Measurements from ENCODE around the gene SEMA5A. TPM values are rescaled to one million over a fixed set of nuclear protein-coding genes. Genes with fewer than 3 reads are reported as not detected.

SEMA5A gene
- polyA plus RNA-seq, 3 donors: not detected

DNA sequence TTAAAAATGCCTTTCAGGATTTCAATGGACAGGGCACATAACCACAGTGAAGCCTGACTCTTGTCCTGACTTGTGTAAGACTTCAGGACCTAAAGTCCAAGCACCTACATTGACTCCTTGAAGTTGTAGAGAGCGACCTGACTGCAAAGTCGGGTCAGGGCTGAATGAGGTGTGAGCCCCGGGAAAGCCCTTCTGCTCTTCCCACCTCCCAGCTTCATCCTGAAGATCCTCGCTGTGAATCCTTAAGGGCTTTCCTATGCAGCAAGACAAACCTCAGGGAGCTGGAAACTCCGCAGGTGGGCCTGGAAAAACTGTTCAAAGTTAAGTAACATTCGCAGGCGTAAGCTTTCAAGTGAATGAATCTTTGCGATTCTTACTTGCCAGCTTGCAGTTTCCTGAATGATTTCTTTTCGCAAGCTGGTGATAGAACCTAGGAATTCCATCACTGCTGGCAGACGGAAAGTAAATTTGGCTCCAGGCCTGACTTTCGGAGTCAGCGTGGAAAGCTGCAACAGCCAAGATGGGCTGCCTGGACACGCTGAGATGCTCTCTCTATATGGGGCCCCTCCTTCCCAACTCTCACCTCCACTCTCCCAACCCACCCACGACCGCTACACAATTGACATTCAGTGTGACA is 10.9 kb downstream of the SEMA5A start:
- no peak overlapping the region for H2AFZ ChIP-seq (ENCODE audit: insufficient read depth, low read depth, low read length, poor library complexity, severe bottlenecking)
- H4K20me1 ChIP-seq (ENCODE audit: insufficient read depth, low read length): no peaks in the 10 kb centered on the region
- H3K4me2 ChIP-seq (replicated peaks; ENCODE audit: extremely low read depth, low read length, poor library complexity, severe bottlenecking): no peak overlapping the region
- no peaks in the 10 kb centered on the region for H3K36me3 Mint-ChIP-seq
- no peaks in the 10 kb centered on the region for H3K4me1 ChIP-seq (ENCODE audit: control insufficient read depth in 1 of 2, insufficient read depth in 2 of 2, low read length in 2 of 2)
- H3K4me3 ChIP-seq (replicated peaks in 1 of 3; ENCODE audit: low read depth in 2 of 3, low read length in 3 of 3): no peak overlapping the region
- H3K9me3 ChIP-seq (replicated peaks in 1 of 2; ENCODE audit: control insufficient read depth in 1 of 2, insufficient read depth in 1 of 2, low read length in 2 of 2): no peaks in the 10 kb centered on the region
- intact Hi-C loops (cut with micrococcal nuclease): no loop called here
- no peaks in the 10 kb centered on the region for H3K36me3 ChIP-seq (replicated peaks in 1 of 2; ENCODE audit: control insufficient read depth in 1 of 2, insufficient read depth in 2 of 2, low read length in 2 of 2)
- H3K27me3 Mint-ChIP-seq (ENCODE audit: low read depth in 3 of 3): peaks cover 3 to 4% (median 4%) of the 10 kb centered on the region in 3 donors
- TF ChIP-seq, protein P1, sequence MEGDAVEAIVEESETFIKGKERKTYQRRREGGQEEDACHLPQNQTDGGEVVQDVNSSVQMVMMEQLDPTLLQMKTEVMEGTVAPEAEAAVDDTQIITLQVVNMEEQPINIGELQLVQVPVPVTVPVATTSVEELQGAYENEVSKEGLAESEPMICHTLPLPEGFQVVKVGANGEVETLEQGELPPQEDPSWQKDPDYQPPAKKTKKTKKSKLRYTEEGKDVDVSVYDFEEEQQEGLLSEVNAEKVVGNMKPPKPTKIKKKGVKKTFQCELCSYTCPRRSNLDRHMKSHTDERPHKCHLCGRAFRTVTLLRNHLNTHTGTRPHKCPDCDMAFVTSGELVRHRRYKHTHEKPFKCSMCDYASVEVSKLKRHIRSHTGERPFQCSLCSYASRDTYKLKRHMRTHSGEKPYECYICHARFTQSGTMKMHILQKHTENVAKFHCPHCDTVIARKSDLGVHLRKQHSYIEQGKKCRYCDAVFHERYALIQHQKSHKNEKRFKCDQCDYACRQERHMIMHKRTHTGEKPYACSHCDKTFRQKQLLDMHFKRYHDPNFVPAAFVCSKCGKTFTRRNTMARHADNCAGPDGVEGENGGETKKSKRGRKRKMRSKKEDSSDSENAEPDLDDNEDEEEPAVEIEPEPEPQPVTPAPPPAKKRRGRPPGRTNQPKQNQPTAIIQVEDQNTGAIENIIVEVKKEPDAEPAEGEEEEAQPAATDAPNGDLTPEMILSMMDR (IDR thresholded peaks at IDR 0.05): no peak
- DNase-seq: no peak
- no peaks in the 10 kb centered on the region for H3K4me1 Mint-ChIP-seq
- H3K9ac ChIP-seq (ENCODE audit: insufficient read depth, low read length, poor library complexity, severe bottlenecking): no peak overlapping the region
- H3K27me3 ChIP-seq (ENCODE audit: control insufficient read depth in 2 of 2, insufficient read depth in 2 of 2, low read length in 2 of 2): no peaks in the 10 kb centered on the region
- H3K27ac ChIP-seq (ENCODE audit: low read depth in 1 of 2, low read length in 2 of 2): no peak overlapping the region
- 95% methylated on average over 8 of the region's 15 CpGs for WGBS (ENCODE audit: insufficient coverage)
- H3K9me3 Mint-ChIP-seq: peaks cover 0 to 3% (median 0%) of the 10 kb centered on the region in 7 donors
- no peak overlapping the region for H3K27ac Mint-ChIP-seq
- H3K79me2 ChIP-seq (ENCODE audit: insufficient read depth, low read length): no peaks in the 10 kb centered on the region
- H3K4me3 Mint-ChIP-seq: no peak overlapping the region

GRCh38 chr5:9533562-9534364 is 12.1 kb downstream of the SEMA5A start:
- peaks cover 0 to 3% (median 0%) of the 10 kb centered on the region in 7 donors for H3K9me3 Mint-ChIP-seq
- no peak for DNase-seq
- H3K4me3 Mint-ChIP-seq: no peak overlapping the region
- WGBS (ENCODE audit: insufficient coverage): 100% methylated on average over 6 of the region's 7 CpGs
- Histone ChIP-seq H4K20me1 (ENCODE audit: insufficient read depth, low read length) (no peaks in the 10 kb centered on the region), H3K4me3 (replicated peaks in 1 of 3; ENCODE audit: low read depth in 2 of 3, low read length in 3 of 3) (no peak overlapping the region), H3K4me2 (replicated peaks; ENCODE audit: extremely low read depth, low read length, poor library complexity, severe bottlenecking) (no peak overlapping the region), H3K9me3 (replicated peaks in 1 of 2; ENCODE audit: control insufficient read depth in 1 of 2, insufficient read depth in 1 of 2, low read length in 2 of 2) (no peaks in the 10 kb centered on the region), H3K9ac (ENCODE audit: insufficient read depth, low read length, poor library complexity, severe bottlenecking) (no peak overlapping the region), H3K36me3 (replicated peaks in 1 of 2; ENCODE audit: control insufficient read depth in 1 of 2, insufficient read depth in 2 of 2, low read length in 2 of 2) (no peaks in the 10 kb centered on the region), H3K27ac (ENCODE audit: low read depth in 1 of 2, low read length in 2 of 2) (no peak overlapping the region), H3K4me1 (ENCODE audit: control insufficient read depth in 1 of 2, insufficient read depth in 2 of 2, low read length in 2 of 2) (no peaks in the 10 kb centered on the region), H2AFZ (ENCODE audit: insufficient read depth, low read depth, low read length, poor library complexity, severe bottlenecking) (no peak overlapping the region), H3K27me3 (ENCODE audit: control insufficient read depth in 2 of 2, insufficient read depth in 2 of 2, low read length in 2 of 2) (no peaks in the 10 kb centered on the region), H3K79me2 (ENCODE audit: insufficient read depth, low read length) (no peaks in the 10 kb centered on the region)
- no peak overlapping the region for H3K27ac Mint-ChIP-seq
- TF ChIP-seq, protein P1 (IDR thresholded peaks at IDR 0.05): no peak
- H3K4me1 Mint-ChIP-seq: no peaks in the 10 kb centered on the region
- H3K36me3 Mint-ChIP-seq: no peaks in the 10 kb centered on the region
- intact Hi-C loops (cut with micrococcal nuclease): no loop called here
- H3K27me3 Mint-ChIP-seq (ENCODE audit: low read depth in 3 of 3): peaks cover 3 to 4% (median 3%) of the 10 kb centered on the region in 3 donors
